DND-41 (cell line): ENCODE measurements around the gene AHNAK2.
"Not testable (repeated sequence)": the region's sequence is repeated elsewhere in the genome, so short reads cannot be mapped to it uniquely, and the experiment has no call there.

Experiments
- ATAC-seq: fragments of 200-7000 bp; cut with Tn5 transposase; 3 replicates; pipeline ENCODE4 v1.9.1; 2021; ENCODE audit warnings: low read depth; ENCODE audit not compliant: insufficient read depth
- DNase-seq: peaks from one replicate; pipeline ENCODE4 v3.0.0-alpha.2; 2020
- H2AFZ ChIP-seq: 2 replicates; pipeline ENCODE4 v1.6.0; 2012; ENCODE audit warnings: low read depth, low read length
- H3K27ac ChIP-seq: 2 replicates; pipeline ENCODE4 v1.5.1; 2012; ENCODE audit warnings: low read length, inconsistent platforms
- H3K27me3 ChIP-seq: fragments of 200-600 bp; sonication (generic); 2 replicates; pipeline ENCODE4 v1.6.0; 2012; ENCODE audit warnings: low read length, mild to moderate bottlenecking, inconsistent platforms; ENCODE audit not compliant: insufficient read depth, poor library complexity
- H3K36me3 ChIP-seq: 2 replicates; pipeline ENCODE4 v1.5.1; 2012; ENCODE audit warnings: low read length, inconsistent platforms; ENCODE audit not compliant: insufficient read depth
- H3K4me1 ChIP-seq: 2 replicates; pipeline ENCODE4 v1.5.1; 2012; ENCODE audit warnings: mild to moderate bottlenecking, low read length; ENCODE audit not compliant: insufficient read depth
- H3K4me2 ChIP-seq: 2 replicates; pipeline ENCODE4 v1.6.0; 2012; ENCODE audit warnings: mild to moderate bottlenecking, moderate library complexity, low read length, inconsistent platforms; ENCODE audit not compliant: insufficient read depth
- H3K4me3 ChIP-seq, 2 experiments: fragments of 200-600 bp in 1 of 2; shearing (Covaris generic) in 1 of 2; 2 replicates each; pipeline ENCODE4 v1.5.1; 2012 to 2016; ENCODE audit warnings: inconsistent platforms in 2 of 2, low read length in 2 of 2, mild to moderate bottlenecking in 2 of 2, low read depth in 1 of 2, moderate library complexity in 1 of 2
- H3K79me2 ChIP-seq: 2 replicates; pipeline ENCODE4 v1.6.0; 2012; ENCODE audit warnings: low read length, inconsistent platforms; ENCODE audit not compliant: insufficient read depth
- H3K9ac ChIP-seq: 2 replicates; pipeline ENCODE4 v1.6.0; 2012; ENCODE audit warnings: low read depth, mild to moderate bottlenecking, inconsistent platforms, low read length, moderate library complexity
- H3K9me3 ChIP-seq: 2 replicates; pipeline ENCODE4 v1.5.1; 2012; ENCODE audit warnings: low read length, moderate library complexity, mild to moderate bottlenecking, inconsistent platforms; ENCODE audit not compliant: insufficient read depth, severe bottlenecking
- H4K20me1 ChIP-seq: 2 replicates; pipeline ENCODE4 v1.6.0; 2012; ENCODE audit warnings: low read length; ENCODE audit not compliant: insufficient read depth
- CTCF ChIP-seq: IDR thresholded peaks from 2 replicates; pipeline ENCODE4 v1.5.1; 2012; ENCODE audit warnings: borderline replicate concordance, low read length, moderate library complexity, mild to moderate bottlenecking; ENCODE audit not compliant: poor library complexity, severe bottlenecking; ENCODE audit errors: extremely low read depth
- EZH2 ChIP-seq: IDR thresholded peaks from 3 replicates; pipeline ENCODE4 v1.6.1; 2012; ENCODE audit warnings: borderline replicate concordance, low read depth, mild to moderate bottlenecking, moderate library complexity, low read length, inconsistent platforms; ENCODE audit not compliant: severe bottlenecking

Gene AHNAK2

DNA sequence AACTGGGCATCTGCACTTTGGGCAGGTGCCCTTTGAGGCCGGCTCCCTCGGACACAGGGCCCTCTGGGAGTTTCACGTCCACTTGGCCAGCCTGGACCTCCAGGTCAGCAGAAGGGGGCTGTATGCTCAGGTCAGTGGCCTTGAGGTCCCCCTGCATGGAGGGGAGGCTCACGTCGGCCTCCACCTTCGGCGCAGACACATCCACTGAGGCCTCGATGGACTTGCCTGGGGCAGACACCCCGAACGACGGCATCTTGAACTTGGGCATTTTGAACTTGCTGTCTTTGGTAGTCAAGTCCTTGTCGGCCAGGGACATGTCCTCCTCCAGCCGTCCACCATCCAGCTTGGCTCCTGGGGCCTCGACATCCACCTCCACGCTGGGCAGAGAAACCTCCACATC is 27.5 kb downstream of the AHNAK2 start:
- not testable (repeated sequence) for DNase-seq, H3K9ac ChIP-seq, H2AFZ ChIP-seq, H3K4me2 ChIP-seq, ATAC-seq, H3K79me2 ChIP-seq, H3K27ac ChIP-seq, H3K9me3 ChIP-seq, H4K20me1 ChIP-seq, H3K27me3 ChIP-seq, H3K4me3 ChIP-seq, H3K4me1 ChIP-seq, H3K36me3 ChIP-seq

GRCh38 chr14:104950021-104950420 is 28.2 kb downstream of the AHNAK2 start:
- no peaks in the 10 kb centered on the region for H3K27me3 ChIP-seq
- H4K20me1 ChIP-seq, result no peaks in the 10 kb centered on the region
- no peak overlapping the region for H3K27ac ChIP-seq
- H2AFZ ChIP-seq, result no peak overlapping the region
- no peak overlapping the region for H3K4me3 ChIP-seq
- H3K9ac ChIP-seq, result no peak overlapping the region
- H3K4me1 ChIP-seq, result no peaks in the 10 kb centered on the region
- no peaks in the 10 kb centered on the region for H3K36me3 ChIP-seq
- no peaks in the 10 kb centered on the region for H3K79me2 ChIP-seq
- ATAC-seq (no peak), DNase-seq (no peak)
- TF ChIP-seq CTCF (no peak), EZH2 (no peak)
- H3K9me3 ChIP-seq, result no peaks in the 10 kb centered on the region
- no peak overlapping the region for H3K4me2 ChIP-seq

- not testable (repeated sequence) for H3K4me2 ChIP-seq, H4K20me1 ChIP-seq, H2AFZ ChIP-seq, H3K4me1 ChIP-seq, H3K27ac ChIP-seq, H3K9ac ChIP-seq, H3K9me3 ChIP-seq, DNase-seq, H3K36me3 ChIP-seq, ATAC-seq, H3K4me3 ChIP-seq, H3K27me3 ChIP-seq, H3K79me2 ChIP-seq
These were observed 28.7 kb downstream of the AHNAK2 start for GRCh38 chr14:104949406-104949955.

- H3K4me2 ChIP-seq, result no peak overlapping the region
- H3K79me2 ChIP-seq, result no peaks in the 10 kb centered on the region
- DNase-seq (no peak), ATAC-seq (no peak)
- H3K27ac ChIP-seq, result no peak overlapping the region
- H3K9ac ChIP-seq, result no peak overlapping the region
- H3K27me3 ChIP-seq, result no peaks in the 10 kb centered on the region
- no peaks in the 10 kb centered on the region for H3K4me1 ChIP-seq
- H3K36me3 ChIP-seq, result no peaks in the 10 kb centered on the region
- H3K9me3 ChIP-seq, result no peaks in the 10 kb centered on the region
- H4K20me1 ChIP-seq, result no peaks in the 10 kb centered on the region
- no peak overlapping the region for H2AFZ ChIP-seq
- H3K4me3 ChIP-seq, result no peak overlapping the region
- TF ChIP-seq EZH2, result no peak
- TF ChIP-seq CTCF, result no peak
These were observed 29.5 kb downstream of the AHNAK2 start for GRCh38 chr14:104948736-104949031.

DNA sequence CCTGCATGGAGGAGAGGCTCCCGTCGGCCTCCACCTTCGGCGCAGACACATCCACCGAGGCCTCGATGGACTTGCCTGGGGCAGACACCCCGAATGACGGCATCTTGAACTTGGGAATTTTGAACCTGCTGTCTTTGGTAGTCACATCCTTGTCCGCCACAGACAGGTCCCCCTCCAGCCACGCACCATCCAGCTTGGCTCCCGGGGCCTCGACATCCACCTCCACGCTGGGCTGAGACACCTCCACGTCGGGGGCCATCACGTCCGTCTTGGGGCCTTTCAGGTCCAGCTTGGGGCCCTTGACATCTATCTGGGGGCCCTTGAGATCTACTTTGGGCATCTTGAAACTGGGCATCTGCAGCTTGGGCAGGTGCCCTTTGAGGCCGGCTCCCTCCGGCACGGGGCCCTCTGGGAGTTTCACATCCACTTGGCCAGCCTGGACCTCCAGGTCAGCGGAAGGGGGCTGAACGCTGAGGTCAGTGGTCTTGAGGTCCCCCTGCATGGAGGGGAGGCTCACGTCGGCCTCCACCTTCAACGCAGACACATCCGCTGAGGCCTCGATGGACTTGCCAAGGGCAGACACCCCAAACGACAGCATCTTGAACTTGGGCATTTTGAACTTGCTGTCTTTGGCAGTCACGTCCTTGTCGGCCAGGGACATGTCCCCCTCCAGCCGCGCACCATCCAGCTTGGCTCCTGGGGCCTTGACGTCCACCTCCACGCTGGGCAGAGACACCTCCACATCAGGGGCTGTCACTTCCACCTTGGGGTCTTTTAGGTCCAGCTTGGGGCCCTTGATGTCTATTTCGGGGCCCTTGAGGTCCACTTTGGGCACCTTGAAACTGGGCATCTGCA is 30.1 kb downstream of the AHNAK2 start:
- not testable (repeated sequence) for H3K27ac ChIP-seq, H3K27me3 ChIP-seq, H3K9ac ChIP-seq, H3K9me3 ChIP-seq, H4K20me1 ChIP-seq, H3K36me3 ChIP-seq, ATAC-seq, H3K4me3 ChIP-seq, H3K4me2 ChIP-seq, H2AFZ ChIP-seq, DNase-seq, H3K79me2 ChIP-seq, H3K4me1 ChIP-seq

- H2AFZ ChIP-seq, H4K20me1 ChIP-seq, H3K4me2 ChIP-seq, H3K79me2 ChIP-seq, H3K27me3 ChIP-seq, ATAC-seq, H3K4me3 ChIP-seq, H3K4me1 ChIP-seq, DNase-seq, H3K9me3 ChIP-seq, H3K36me3 ChIP-seq, H3K9ac ChIP-seq, H3K27ac ChIP-seq: not testable (repeated sequence)
These were observed 31.0 kb downstream of the AHNAK2 start for GRCh38 chr14:104947201-104947600.
